Left renal pelvis (tissue), 4 donors: Measurements from ENCODE around the gene NOX3. TPM values are rescaled to one million over a fixed set of nuclear protein-coding genes. Genes with fewer than 3 reads are reported as not detected.

Source experiments
- polyA plus RNA-seq, 4 donors: library from polyadenylated mRNA; unstranded; fragments of 120-200 nt; gene quantifications; one replicate each; pipeline ENCODE4 v1.2.1, GENCODE V29; 2013; ENCODE audit not compliant: insufficient read length in 4 of 4

The NOX3 gene
- polyA plus RNA-seq, 4 donors: 1.6 to 2.4 (median 2.2) TPM; not detected in 1

Other genes starting within 250 kb of the NOX3 start
- gene CLDN20, start 191.8 kb downstream of the NOX3 start, polyA plus RNA-seq: 1 to 10 TPM in 3 of 4 donors, under 1 TPM in 1; 0.63 to 2.2 (median 1.1) TPM
- gene TFB1M, start 141.4 kb downstream of the NOX3 start, polyA plus RNA-seq: 10 to 100 TPM in 3 of 4 donors, 1 to 10 TPM in 1; 9.9 to 22.1 (median 20.2) TPM